ENCODE measurements around the gene PCF11.

GRCh38 chr11:83140691-83141455 is 16.1 kb upstream of the PCF11 start:
- TF ChIP-seq ELF1 (IDR thresholded peaks at IDR 0.05; ENCODE audit: borderline replicate concordance, low read depth) (no peak), CTCF (IDR thresholded peaks at IDR 0.05 in 2 of 3, conservative IDR thresholded peaks at IDR 0.05 in 1 of 3; ENCODE audit: borderline replicate concordance in 1 of 3, insufficient read depth in 1 of 3, low read depth in 2 of 3, low read length in 2 of 3) (no peak), POLR2AphosphoS5 (IDR thresholded peaks at IDR 0.05; ENCODE audit: low read depth, low read length) (no peak), SIN3A (IDR thresholded peaks at IDR 0.05; ENCODE audit: low read depth) (no peak)

Data from HCT116 (cell line).